Measurements from ENCODE around the gene NIBAN1. TPM values are rescaled to one million over a fixed set of nuclear protein-coding genes. Genes with fewer than 3 reads are reported as not detected.
"Not testable (repeated sequence)": the region's sequence is repeated elsewhere in the genome, so short reads cannot be mapped to it uniquely, and the experiment has no call there.

NIBAN1 gene
- total RNA-seq, 1 donor from 2014 or later, result 248 TPM

DNA sequence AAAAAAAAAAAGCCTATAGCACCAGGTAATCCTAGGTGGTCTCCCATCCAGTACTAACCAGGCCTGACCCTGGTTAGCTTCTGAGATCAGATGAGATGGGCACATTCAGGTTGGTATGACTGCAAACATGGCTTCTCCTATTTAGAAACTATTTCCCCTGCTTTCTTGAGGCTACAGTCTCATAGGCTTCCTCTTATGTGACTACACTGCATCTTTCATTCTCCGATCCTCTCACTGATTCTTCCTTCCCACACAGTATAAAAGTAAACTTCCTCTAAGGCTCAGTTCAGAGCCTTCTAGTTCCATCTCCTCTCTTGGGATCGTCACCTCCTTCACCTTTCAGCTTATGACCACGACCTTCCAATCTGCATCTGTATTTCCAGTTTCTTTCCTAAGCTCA lies 40.6 kb upstream of the NIBAN1 start:
- no peak overlapping the region for H3K27ac ChIP-seq (replicated peaks)
- no peaks in the 10 kb centered on the region for H3K27me3 ChIP-seq (ENCODE audit: low read depth)
- no peaks in the 10 kb centered on the region for H3K36me3 ChIP-seq
- H3K4me1 ChIP-seq, result no peaks in the 10 kb centered on the region
- TF ChIP-seq CTCF (IDR thresholded peaks at IDR 0.05; ENCODE audit: borderline replicate concordance), result no peak
- H3K4me3 ChIP-seq, result no peak overlapping the region
- DNase-seq, result no peak
- intact Hi-C loops (cut with micrococcal nuclease), result no loop called here
- H3K9me3 ChIP-seq (replicated peaks), result no peaks in the 10 kb centered on the region

DNA sequence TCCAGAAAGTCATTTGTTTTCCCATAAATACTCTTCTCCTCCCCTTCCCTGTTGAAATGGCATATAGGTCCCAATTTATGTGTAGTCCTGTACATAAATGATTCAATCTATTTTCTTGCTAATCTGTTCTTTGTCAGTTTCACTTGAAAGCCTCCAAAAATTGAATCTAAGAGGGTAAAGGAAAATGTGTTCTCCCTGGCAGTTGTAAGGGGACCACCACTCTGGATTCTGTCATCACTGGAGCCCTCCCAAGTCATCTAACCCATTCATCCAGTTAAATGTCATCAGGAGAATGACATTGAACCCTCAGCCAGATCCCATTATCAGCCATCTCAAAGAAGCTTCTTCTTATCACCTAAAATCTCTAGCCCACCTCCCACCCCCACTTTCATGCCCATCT lies 36.1 kb upstream of the NIBAN1 start:
- H3K4me3 ChIP-seq, result no peak overlapping the region
- no peaks in the 10 kb centered on the region for H3K4me1 ChIP-seq
- intact Hi-C loops (cut with micrococcal nuclease), result no loop called here
- H3K36me3 ChIP-seq, result no peaks in the 10 kb centered on the region
- no peaks in the 10 kb centered on the region for H3K27me3 ChIP-seq (ENCODE audit: low read depth)
- no peak for DNase-seq
- TF ChIP-seq CTCF (IDR thresholded peaks at IDR 0.05; ENCODE audit: borderline replicate concordance), result no peak
- no peak overlapping the region for H3K27ac ChIP-seq (replicated peaks)
- no peaks in the 10 kb centered on the region for H3K9me3 ChIP-seq (replicated peaks)

- no peak for DNase-seq
- TF ChIP-seq CTCF (IDR thresholded peaks at IDR 0.05; ENCODE audit: borderline replicate concordance), result no peak
- Histone ChIP-seq H3K27me3 (ENCODE audit: low read depth) (no peaks in the 10 kb centered on the region), H3K9me3 (replicated peaks) (no peaks in the 10 kb centered on the region), H3K4me1 (no peaks in the 10 kb centered on the region), H3K27ac (replicated peaks) (no peak overlapping the region), H3K4me3 (no peak overlapping the region), H3K36me3 (no peaks in the 10 kb centered on the region)
- intact Hi-C loops (cut with micrococcal nuclease), result no loop called here
Observed at GRCh38 chr1:185008838-185009237, 34.5 kb upstream of the NIBAN1 start.

GRCh38 chr1:185001312-185001880 lies 27.1 kb upstream of the NIBAN1 start:
- H3K4me1 ChIP-seq; H3K27me3 ChIP-seq (ENCODE audit: low read depth); intact Hi-C loops (cut with micrococcal nuclease); H3K4me3 ChIP-seq; H3K9me3 ChIP-seq (replicated peaks); H3K27ac ChIP-seq (replicated peaks); H3K36me3 ChIP-seq; DNase-seq: not testable (repeated sequence)

GRCh38 chr1:184999974-185000373 lies 25.7 kb upstream of the NIBAN1 start:
- DNase-seq; H3K9me3 ChIP-seq (replicated peaks); H3K36me3 ChIP-seq; intact Hi-C loops (cut with micrococcal nuclease); H3K4me1 ChIP-seq; H3K4me3 ChIP-seq; H3K27me3 ChIP-seq (ENCODE audit: low read depth); H3K27ac ChIP-seq (replicated peaks): not testable (repeated sequence)

GRCh38 chr1:184994301-184994700 lies 20.0 kb upstream of the NIBAN1 start:
- no peak for DNase-seq
- intact Hi-C loops (cut with micrococcal nuclease), result no loop called here
- H3K9me3 ChIP-seq (replicated peaks), result peaks cover 13% of the 10 kb centered on the region
- no peak overlapping the region for H3K27ac ChIP-seq (replicated peaks)
- H3K36me3 ChIP-seq, result no peaks in the 10 kb centered on the region
- no peak overlapping the region for H3K4me3 ChIP-seq
- H3K27me3 ChIP-seq (ENCODE audit: low read depth), result no peaks in the 10 kb centered on the region
- H3K4me1 ChIP-seq, result no peaks in the 10 kb centered on the region
- no peak for TF ChIP-seq CTCF (IDR thresholded peaks at IDR 0.05; ENCODE audit: borderline replicate concordance)

DNA sequence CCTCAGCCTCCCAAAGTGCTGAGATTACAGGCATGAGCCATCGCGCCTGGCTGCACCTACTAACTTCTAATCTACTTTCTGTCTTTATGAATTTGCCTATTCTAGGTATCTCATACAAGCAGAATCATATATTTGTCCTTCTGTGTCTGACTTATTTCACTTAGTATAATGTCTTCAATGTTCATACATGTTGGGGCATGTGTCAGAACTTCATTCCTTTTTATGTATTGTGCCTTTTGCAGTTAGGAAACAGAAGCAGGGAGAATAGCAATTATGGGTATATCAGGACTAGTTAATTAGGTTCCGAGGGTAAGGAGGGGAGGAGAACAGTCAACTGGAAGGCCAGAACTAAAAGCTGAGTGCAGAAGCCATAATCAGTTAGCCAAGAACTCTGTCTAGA lies 18.0 kb upstream of the NIBAN1 start:
- intact Hi-C loops (cut with micrococcal nuclease), result no loop called here
- H3K36me3 ChIP-seq, result no peaks in the 10 kb centered on the region
- H3K27me3 ChIP-seq (ENCODE audit: low read depth), result no peaks in the 10 kb centered on the region
- H3K4me3 ChIP-seq, result no peak overlapping the region
- no peaks in the 10 kb centered on the region for H3K4me1 ChIP-seq
- DNase-seq, result no peak
- no peak overlapping the region for H3K27ac ChIP-seq (replicated peaks)
- H3K9me3 ChIP-seq (replicated peaks), result peaks cover 13% of the 10 kb centered on the region
- no peak for TF ChIP-seq CTCF (IDR thresholded peaks at IDR 0.05; ENCODE audit: borderline replicate concordance)
